Measurements from ENCODE around the gene MRPL38.

- TF ChIP-seq CTCF (IDR thresholded peaks at IDR 0.05) (peak in 4 of 7 experiments; percentile 32 to 63 (median 54)), POLR2AphosphoS5 (IDR thresholded peaks at IDR 0.05) (peak in 2 of 3 donors; percentile 52 to 79), POLR2A (IDR thresholded peaks at IDR 0.05) (no peak)
These were observed 26.9 kb downstream of the MRPL38 start for GRCh38 chr17:75877752-75878173.
